Karpas-422 (cell line): Measurements from ENCODE around the gene CACNB2. TPM values are rescaled to one million over a fixed set of nuclear protein-coding genes. Genes with fewer than 3 reads are reported as not detected.

ENCODE experiments used
- DNase-seq: peaks from one replicate; pipeline ENCODE4 v3.0.0-alpha.2; 2015
- H2AFZ ChIP-seq: fragments of 200-600 bp; sonication (generic); 2 replicates; pipeline ENCODE4 v1.6.1; 2014; ENCODE audit warnings: antibody characterized with exemption, low read length, mixed read lengths
- H3K27ac ChIP-seq: fragments of 200-600 bp; sonication (generic); 2 replicates; pipeline ENCODE4 v1.5.1; 2014; ENCODE audit warnings: mild to moderate bottlenecking, low read length, moderate library complexity
- H3K27me3 ChIP-seq: fragments of 200-600 bp; sonication (generic); 2 replicates; pipeline ENCODE4 v1.6.1; 2014; ENCODE audit warnings: low read length, mixed read lengths
- H3K36me3 ChIP-seq: fragments of 200-600 bp; sonication (generic); 2 replicates; pipeline ENCODE4 v1.6.1; 2014; ENCODE audit warnings: low read length, mixed read lengths; ENCODE audit not compliant: insufficient read depth
- H3K4me1 ChIP-seq: fragments of 200-600 bp; sonication (generic); 2 replicates; pipeline ENCODE4 v1.6.1; 2014; ENCODE audit warnings: mild to moderate bottlenecking, low read length, mixed read lengths
- H3K4me2 ChIP-seq: fragments of 200-600 bp; sonication (generic); 2 replicates; pipeline ENCODE4 v1.6.1; 2014; ENCODE audit warnings: low read length, low read depth, mild to moderate bottlenecking; ENCODE audit not compliant: poor library complexity, severe bottlenecking
- H3K4me3 ChIP-seq: fragments of 200-600 bp; sonication (generic); 2 replicates; pipeline ENCODE4 v1.5.1; 2014; ENCODE audit warnings: mild to moderate bottlenecking, antibody characterized with exemption, low read length, mixed read lengths
- H3K79me2 ChIP-seq: fragments of 200-600 bp; sonication (generic); 2 replicates; pipeline ENCODE4 v1.6.1; 2014; ENCODE audit warnings: mild to moderate bottlenecking, low read length, mixed read lengths
- H3K9ac ChIP-seq: fragments of 200-600 bp; sonication (generic); 2 replicates; pipeline ENCODE4 v1.6.0; 2014; ENCODE audit warnings: low read length
- H3K9me2 ChIP-seq: fragments of 200-600 bp; sonication (generic), shearing (Covaris generic); replicated peaks from 2 replicates; pipeline ENCODE4 v1.6.0; 2014; ENCODE audit warnings: mild to moderate bottlenecking, low read length, moderate library complexity; ENCODE audit not compliant: insufficient read depth
- H3K9me3 ChIP-seq: fragments of 300-700, 200-600 bp; sonication (generic); 2 replicates; pipeline ENCODE4 v1.6.1; 2014; ENCODE audit warnings: low read length, mixed read lengths
- H4K20me1 ChIP-seq: fragments of 200-600 bp; sonication (generic); 2 replicates; pipeline ENCODE4 v1.6.1; 2014; ENCODE audit warnings: mild to moderate bottlenecking, antibody characterized with exemption, low read length, low read depth; ENCODE audit not compliant: insufficient read depth
- total RNA-seq: library from RNA; depleted of rRNA; stranded (reverse); fragments of >200 nt; shearing (Covaris generic); gene quantifications from 2 replicates; pipeline ENCODE4 v1.2.3, GENCODE V29; 2014; ENCODE audit warnings: low replicate concordance

The CACNB2 gene
- total RNA-seq, 1 experiment from 2014 or later, result not detected

DNA sequence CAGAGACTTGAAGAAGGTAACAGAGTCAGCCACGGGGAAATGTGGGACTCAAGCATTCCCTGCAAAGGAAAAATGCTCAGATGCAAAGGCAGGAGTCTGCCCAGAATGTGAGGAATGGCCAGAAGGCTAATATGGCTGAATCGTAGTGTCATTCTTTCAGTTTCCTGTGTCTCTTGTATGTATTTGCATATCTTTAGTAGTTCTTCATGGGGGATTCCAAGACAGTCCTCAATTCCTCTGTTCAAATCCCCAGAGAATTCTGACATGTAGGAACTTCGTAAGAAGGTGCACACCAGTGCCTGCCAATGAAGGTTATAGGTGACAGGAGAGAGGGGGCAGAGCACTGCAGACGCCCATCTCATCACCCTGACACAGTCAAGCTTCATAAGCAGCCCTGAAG lies 154.4 kb downstream of the CACNB2 start:
- H3K27ac ChIP-seq, result no peak overlapping the region
- H2AFZ ChIP-seq, result no peak overlapping the region
- H3K9me3 ChIP-seq, result no peaks in the 10 kb centered on the region
- H3K4me1 ChIP-seq, result no peaks in the 10 kb centered on the region
- H3K9ac ChIP-seq, result no peak overlapping the region
- no peaks in the 10 kb centered on the region for H3K27me3 ChIP-seq
- H3K4me3 ChIP-seq, result no peak overlapping the region
- H3K9me2 ChIP-seq, result no peaks in the 10 kb centered on the region
- no peaks in the 10 kb centered on the region for H3K79me2 ChIP-seq
- no peak for DNase-seq
- H3K36me3 ChIP-seq, result no peaks in the 10 kb centered on the region
- no peak overlapping the region for H3K4me2 ChIP-seq
- no peaks in the 10 kb centered on the region for H4K20me1 ChIP-seq

DNA sequence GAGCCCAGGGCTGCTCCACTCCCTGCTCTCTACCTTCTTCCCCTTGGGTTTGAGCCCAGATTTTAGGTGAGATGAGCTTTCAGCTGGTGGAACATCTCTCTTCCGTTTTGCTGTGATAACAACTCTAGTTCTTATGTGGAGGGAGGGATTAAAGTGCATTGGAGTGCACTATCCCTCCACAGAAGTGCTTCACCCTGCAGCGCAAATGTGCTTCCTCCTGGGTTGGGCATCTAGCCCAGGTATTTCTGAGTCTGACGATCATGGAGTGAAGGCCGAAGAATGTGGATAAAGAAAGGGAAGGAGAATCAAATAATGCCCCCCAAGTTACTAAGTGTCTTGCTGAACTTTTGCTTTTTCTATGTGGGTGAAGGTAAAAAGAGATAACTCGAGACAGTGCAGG lies 157.4 kb downstream of the CACNB2 start:
- Histone ChIP-seq H3K4me1 (no peaks in the 10 kb centered on the region), H3K79me2 (no peaks in the 10 kb centered on the region), H2AFZ (no peak overlapping the region), H3K27me3 (no peaks in the 10 kb centered on the region), H3K27ac (no peak overlapping the region), H3K36me3 (no peaks in the 10 kb centered on the region), H3K4me2 (no peak overlapping the region), H4K20me1 (no peaks in the 10 kb centered on the region), H3K9me2 (no peaks in the 10 kb centered on the region), H3K4me3 (no peak overlapping the region), H3K9me3 (no peaks in the 10 kb centered on the region), H3K9ac (no peak overlapping the region)
- no peak for DNase-seq

DNA sequence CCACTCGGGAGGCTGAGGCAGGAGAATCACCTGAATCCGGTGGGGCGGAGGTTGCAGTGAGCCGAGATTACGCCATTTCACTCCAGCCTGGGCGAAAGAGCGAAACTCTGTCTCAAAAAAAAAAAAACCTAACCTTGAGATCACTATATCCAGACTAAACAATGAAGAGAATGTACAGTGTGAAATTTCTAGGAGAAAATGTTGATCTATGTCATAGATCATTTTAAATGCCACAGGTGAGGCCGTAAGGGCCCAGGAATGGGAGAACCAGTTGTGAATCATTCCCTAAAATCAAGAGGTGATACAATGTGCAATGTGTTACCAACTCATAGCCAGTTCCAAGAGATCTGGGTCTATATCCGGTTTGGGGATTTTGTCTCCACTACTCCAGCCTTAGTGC lies 158.0 kb downstream of the CACNB2 start:
- no peak overlapping the region for H3K4me2 ChIP-seq
- no peak overlapping the region for H3K27ac ChIP-seq
- H3K9me3 ChIP-seq, result no peaks in the 10 kb centered on the region

DNA sequence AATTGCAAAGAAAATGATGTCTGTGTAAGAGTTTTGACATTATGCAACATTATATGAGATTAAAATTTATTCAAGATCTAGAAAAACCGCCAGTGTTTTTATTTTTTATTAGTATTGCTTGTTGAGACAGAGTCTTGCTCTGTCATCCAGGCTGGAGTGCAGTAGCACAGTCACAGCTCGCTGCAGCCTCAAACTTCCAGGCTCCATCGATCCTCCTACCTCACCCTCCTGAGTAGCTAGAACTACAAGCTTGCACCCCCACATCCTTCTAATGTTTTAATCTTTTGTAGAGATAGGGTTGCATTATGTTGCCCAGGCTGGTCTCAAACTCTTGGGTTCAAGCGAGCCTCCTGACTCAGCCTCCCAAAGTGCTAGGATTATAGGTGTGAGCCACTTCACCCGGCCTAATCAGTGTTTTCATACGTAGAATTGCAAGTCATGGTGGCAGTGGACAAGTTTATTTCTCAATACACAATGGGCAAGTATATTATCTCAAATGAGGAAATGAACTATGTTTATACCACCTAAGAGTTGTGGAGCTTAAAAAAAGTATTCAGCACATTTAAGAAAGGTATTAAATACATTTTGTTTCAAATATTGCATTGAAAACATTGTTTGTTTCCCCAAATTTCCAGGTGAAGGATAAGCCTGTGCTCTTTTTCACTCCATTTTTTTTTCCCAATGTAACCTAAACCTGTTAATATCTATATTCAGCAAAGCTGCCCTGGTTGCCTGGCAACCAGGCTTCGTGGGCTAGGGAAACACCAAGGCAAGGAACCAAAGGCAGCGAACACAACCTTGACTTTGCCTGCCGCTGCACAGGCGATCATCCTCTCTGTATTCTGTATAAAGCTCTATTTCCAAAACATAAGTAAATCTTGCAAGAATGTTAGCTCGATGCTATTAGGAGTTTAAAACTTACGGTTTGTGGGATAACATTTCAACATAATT lies 163.9 kb downstream of the CACNB2 start:
- no peak for DNase-seq
- Histone ChIP-seq H3K4me1 (no peaks in the 10 kb centered on the region), H4K20me1 (no peaks in the 10 kb centered on the region), H3K27ac (no peak overlapping the region), H3K27me3 (no peaks in the 10 kb centered on the region), H2AFZ (no peak overlapping the region), H3K79me2 (no peaks in the 10 kb centered on the region), H3K36me3 (no peaks in the 10 kb centered on the region), H3K4me2 (no peak overlapping the region), H3K9me3 (no peaks in the 10 kb centered on the region), H3K9ac (no peak overlapping the region), H3K9me2 (no peaks in the 10 kb centered on the region), H3K4me3 (no peak overlapping the region)

More for the DNA sequence above, 158.0 kb downstream of the CACNB2 start:
- Histone ChIP-seq H3K9me2 (no peaks in the 10 kb centered on the region), H2AFZ (no peak overlapping the region), H3K4me1 (no peaks in the 10 kb centered on the region), H4K20me1 (no peaks in the 10 kb centered on the region), H3K79me2 (no peaks in the 10 kb centered on the region), H3K36me3 (no peaks in the 10 kb centered on the region), H3K27me3 (no peaks in the 10 kb centered on the region), H3K4me3 (no peak overlapping the region), H3K9ac (no peak overlapping the region)
- DNase-seq, result no peak

DNA sequence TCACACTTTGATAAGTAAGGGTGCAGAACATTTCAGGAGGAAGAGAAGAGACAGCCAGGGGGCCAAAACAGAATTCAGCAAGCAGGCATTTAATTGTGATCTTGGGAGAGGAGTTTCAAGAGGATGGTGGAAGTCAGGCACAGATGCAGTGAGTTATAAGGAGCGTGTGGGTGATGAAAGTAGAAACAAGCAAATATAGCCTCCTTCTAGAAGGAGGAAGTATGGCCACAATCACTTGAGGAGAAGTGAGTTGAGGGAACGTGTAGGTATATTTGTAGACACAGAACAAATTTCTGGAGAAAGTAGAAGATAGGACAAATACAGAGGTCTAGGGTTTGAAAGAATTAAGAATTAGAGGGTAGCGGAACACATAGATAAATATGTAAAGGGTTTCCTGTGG lies 165.8 kb downstream of the CACNB2 start:
- Histone ChIP-seq H3K36me3 (no peaks in the 10 kb centered on the region), H4K20me1 (no peaks in the 10 kb centered on the region), H3K9me2 (no peaks in the 10 kb centered on the region), H3K79me2 (no peaks in the 10 kb centered on the region), H3K4me1 (no peaks in the 10 kb centered on the region), H3K27ac (no peak overlapping the region), H3K9me3 (no peaks in the 10 kb centered on the region), H3K9ac (no peak overlapping the region), H2AFZ (no peak overlapping the region), H3K27me3 (no peaks in the 10 kb centered on the region), H3K4me2 (no peak overlapping the region), H3K4me3 (no peak overlapping the region)
- DNase-seq, result no peak

DNA sequence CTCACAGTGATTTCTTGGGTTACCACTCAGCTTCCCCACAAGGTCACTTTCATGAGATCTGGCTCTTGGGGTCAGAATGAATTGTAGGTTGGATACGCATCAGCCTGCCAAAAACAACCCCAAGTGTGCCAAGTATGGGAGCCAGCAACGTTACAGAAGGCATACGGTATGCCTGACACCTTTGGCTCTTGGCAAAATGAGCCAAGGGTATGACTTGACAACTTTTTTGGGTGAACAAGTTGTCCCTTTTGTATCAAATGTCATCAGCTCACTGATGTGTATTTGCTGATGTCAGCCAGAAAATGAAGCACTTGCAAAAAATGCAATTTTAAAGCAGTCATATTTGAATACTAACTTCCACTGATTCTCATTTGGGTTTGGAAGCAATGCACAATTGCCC lies 168.4 kb downstream of the CACNB2 start:
- H3K9ac ChIP-seq, result no peak overlapping the region
- H3K4me2 ChIP-seq, result no peak overlapping the region
- H3K4me1 ChIP-seq, result no peaks in the 10 kb centered on the region
- H3K36me3 ChIP-seq, result no peaks in the 10 kb centered on the region
- no peaks in the 10 kb centered on the region for H4K20me1 ChIP-seq
- H3K27me3 ChIP-seq, result no peaks in the 10 kb centered on the region
- no peaks in the 10 kb centered on the region for H3K9me3 ChIP-seq
- H3K4me3 ChIP-seq, result no peak overlapping the region
- no peak for DNase-seq
- H3K9me2 ChIP-seq, result no peaks in the 10 kb centered on the region
- no peaks in the 10 kb centered on the region for H3K79me2 ChIP-seq
- H3K27ac ChIP-seq, result no peak overlapping the region
- no peak overlapping the region for H2AFZ ChIP-seq

DNA sequence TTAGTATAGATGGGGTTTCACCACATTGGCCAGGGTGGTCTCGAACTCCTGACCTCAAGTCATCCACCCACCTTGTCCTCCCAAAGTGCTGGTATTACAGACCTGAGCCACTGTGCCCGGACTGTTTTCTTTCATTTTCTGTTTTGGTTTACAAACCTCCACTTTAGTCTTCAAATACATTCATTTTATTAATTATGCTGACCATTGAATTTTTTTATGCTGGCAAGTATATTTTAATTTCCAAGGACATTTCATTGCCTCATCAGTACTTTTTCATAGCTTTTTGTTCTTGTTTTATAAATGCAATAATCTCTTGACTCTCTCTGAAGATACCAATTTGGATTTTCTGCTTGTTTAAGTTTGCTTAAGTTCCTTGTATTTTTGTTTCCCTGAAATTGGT lies 170.5 kb downstream of the CACNB2 start:
- no peak for DNase-seq
- H3K27me3 ChIP-seq, result no peaks in the 10 kb centered on the region
- no peaks in the 10 kb centered on the region for H3K36me3 ChIP-seq
- H3K9me3 ChIP-seq, result no peaks in the 10 kb centered on the region
- H3K27ac ChIP-seq, result no peak overlapping the region
- H3K79me2 ChIP-seq, result no peaks in the 10 kb centered on the region
- no peak overlapping the region for H2AFZ ChIP-seq
- H3K4me3 ChIP-seq, result no peak overlapping the region
- no peak overlapping the region for H3K9ac ChIP-seq
- no peak overlapping the region for H3K4me2 ChIP-seq
- H3K9me2 ChIP-seq, result no peaks in the 10 kb centered on the region
- H3K4me1 ChIP-seq, result no peaks in the 10 kb centered on the region
- no peaks in the 10 kb centered on the region for H4K20me1 ChIP-seq

DNA sequence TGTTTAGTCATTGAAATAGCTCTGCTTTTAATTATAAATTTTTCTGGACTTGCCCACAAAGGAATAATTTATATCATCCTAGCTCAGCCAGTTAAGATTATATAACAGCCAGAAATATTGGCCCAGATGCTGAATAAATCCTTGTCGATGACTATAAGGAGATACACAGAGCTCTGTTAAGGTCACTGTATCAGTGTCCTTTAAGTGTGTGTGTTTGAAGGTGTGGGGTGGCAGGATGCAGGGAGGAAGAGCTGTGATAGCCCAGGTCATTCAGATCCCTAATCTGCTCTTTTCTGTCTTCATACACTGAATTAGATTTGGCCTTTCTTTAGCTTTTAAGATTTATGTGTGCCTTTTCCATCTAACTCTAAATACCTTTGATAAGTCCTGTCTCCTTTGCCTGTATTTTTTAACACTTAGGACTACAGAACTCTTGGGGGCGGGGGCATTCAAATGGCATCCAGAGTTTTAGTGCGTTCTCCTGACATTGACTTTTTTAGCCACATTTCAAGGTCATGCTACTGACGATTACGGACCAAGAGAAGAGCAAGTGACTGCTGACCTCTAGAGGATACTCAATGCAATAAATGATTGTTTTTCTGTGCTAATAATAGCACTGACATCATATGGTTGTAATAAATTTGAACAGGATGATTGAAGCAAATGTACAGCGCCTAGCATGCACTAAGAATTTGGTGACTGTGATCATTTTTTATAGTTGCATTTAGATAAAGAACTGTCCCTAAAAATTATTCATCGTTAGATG lies 172.3 kb downstream of the CACNB2 start:
- no peak overlapping the region for H2AFZ ChIP-seq
- no peaks in the 10 kb centered on the region for H3K79me2 ChIP-seq
- no peaks in the 10 kb centered on the region for H3K9me2 ChIP-seq
- H3K9me3 ChIP-seq, result no peaks in the 10 kb centered on the region
- no peaks in the 10 kb centered on the region for H4K20me1 ChIP-seq
- H3K27me3 ChIP-seq, result no peaks in the 10 kb centered on the region
- no peak overlapping the region for H3K9ac ChIP-seq
- H3K4me2 ChIP-seq, result no peak overlapping the region
- no peak overlapping the region for H3K27ac ChIP-seq
- H3K4me1 ChIP-seq, result no peaks in the 10 kb centered on the region
- no peak overlapping the region for H3K4me3 ChIP-seq
- H3K36me3 ChIP-seq, result no peaks in the 10 kb centered on the region
- DNase-seq, result peak; percentile 70
